Measurements from ENCODE around the gene KCNK5.

DNA sequence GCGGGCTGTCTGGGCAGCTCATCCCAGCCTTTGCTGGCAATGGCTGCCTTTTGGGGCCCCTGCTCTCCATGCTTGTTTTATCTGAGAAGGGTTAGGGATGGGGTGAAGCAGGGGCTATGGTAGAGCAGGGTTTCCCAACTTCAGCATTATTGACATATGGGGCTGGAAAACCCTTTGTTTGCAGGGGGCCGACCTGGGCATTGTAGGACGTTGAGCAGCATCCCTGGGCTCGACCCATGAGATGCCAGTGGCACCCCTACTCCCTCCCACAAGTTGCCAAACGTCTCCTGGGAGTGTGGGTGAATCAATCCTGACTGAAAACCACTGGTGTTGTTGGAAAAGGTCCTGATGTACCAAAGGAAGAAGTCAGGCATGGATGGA, 56.9 kb downstream of the KCNK5 start:
- TF ChIP-seq, protein P1, sequence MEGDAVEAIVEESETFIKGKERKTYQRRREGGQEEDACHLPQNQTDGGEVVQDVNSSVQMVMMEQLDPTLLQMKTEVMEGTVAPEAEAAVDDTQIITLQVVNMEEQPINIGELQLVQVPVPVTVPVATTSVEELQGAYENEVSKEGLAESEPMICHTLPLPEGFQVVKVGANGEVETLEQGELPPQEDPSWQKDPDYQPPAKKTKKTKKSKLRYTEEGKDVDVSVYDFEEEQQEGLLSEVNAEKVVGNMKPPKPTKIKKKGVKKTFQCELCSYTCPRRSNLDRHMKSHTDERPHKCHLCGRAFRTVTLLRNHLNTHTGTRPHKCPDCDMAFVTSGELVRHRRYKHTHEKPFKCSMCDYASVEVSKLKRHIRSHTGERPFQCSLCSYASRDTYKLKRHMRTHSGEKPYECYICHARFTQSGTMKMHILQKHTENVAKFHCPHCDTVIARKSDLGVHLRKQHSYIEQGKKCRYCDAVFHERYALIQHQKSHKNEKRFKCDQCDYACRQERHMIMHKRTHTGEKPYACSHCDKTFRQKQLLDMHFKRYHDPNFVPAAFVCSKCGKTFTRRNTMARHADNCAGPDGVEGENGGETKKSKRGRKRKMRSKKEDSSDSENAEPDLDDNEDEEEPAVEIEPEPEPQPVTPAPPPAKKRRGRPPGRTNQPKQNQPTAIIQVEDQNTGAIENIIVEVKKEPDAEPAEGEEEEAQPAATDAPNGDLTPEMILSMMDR (IDR thresholded peaks at IDR 0.05 in 4 of 5, conservative IDR thresholded peaks at IDR 0.05 in 1 of 5), result no peak
- TF ChIP-seq POLR2A (IDR thresholded peaks at IDR 0.05), result no peak

Data from gastrocnemius medialis (tissue), 4 donors.